Measurements from ENCODE around the gene RARB.

The RARB gene

DNA sequence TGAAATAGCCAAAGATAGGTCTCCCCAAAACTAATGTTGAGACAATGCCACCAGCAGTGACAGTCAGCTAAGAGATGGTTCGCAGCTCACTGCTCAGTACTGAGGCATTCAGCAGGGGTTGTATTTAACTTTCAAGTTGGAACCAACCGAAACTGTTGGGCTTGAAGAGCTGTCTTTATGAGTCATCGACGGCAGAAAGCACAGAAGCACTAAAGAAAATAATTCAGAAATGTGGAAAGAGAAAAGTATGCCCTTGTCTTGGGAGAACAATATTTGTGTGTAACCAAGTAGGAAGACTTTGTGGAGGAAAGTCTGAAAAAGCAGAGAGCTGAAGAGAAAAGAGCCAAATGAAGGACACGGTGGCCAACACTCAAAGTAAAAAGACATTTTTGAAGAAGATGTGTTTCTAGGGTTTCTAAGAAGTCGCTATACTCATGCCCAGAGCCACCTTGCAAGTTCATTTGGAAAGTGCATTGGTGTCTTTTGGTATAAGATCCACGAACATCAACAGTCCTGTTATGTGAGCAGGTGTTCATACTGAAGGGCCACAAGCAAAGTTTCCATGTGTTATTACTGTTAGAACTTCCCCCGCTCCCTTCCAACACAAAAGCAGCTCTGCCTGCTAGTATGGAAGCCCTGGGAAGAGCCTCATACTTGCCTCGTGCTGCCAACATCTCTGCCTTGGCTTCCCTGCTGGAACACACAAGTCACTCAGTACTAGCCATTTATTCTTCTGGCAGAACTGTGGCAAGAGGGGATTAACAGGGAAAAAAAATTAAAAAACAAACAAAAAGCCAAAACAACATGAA is 4.1 kb upstream of the RARB start:
- DNase-seq (ENCODE audit: low spot score), result no peak

DNA sequence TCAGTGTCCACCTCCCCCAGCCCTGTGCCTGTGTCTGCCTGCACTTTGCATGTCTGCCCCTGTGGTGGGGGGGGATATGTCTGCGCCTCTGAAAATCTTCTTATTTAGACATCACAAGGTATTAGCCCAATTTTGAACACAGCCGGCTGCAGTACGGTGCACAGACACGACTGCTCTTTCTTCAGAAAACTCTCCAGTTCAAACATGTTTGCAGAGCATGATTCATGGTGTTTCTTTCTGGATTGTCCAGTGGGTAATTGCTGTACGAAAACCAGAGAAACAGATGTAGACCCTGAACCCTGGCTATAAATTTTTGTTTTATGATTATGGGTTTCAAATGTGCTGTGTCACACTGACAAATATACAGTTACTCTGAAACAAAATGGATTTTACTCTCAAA is 3.4 kb upstream of the RARB start:
- DNase-seq (ENCODE audit: low spot score), result no peak

DNA sequence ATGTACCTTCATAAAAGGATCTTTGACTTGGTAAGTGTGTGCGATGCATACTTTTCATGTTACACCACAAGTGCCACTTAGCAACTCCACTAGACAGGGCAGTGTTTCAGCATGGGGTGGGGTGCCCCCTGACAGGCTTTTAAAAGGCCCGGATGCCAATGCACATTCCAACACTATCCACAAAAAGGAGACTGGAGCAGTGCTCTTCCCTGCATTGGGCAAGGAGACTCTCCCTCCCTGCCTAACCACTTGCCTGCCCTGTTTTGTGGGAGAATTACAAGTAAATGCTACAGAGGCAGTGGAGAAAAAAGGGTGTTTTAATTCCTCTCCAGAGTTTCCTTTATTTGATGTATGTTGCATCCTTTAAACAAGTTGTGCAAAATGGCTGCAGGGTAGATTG is 1.7 kb upstream of the RARB start:
- DNase-seq (ENCODE audit: low spot score), result no peak

DNA sequence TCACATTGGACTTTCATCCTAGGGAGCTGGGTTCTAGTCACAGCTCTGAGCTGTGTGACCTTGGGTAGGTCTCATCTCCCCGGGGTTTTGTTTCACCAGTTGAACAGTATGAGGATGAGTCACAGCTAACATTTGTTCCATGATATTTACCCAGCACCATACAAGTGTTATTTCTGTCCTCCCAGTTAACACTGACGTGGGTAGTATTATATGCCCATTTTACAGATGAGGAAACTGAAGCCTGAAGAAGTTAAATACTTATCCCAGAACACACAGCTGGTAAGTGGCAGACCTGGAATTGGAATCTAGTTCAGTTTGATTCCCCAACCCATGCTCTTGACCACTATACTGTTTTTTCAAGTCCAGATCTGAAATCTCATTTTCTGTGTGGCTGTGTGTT is 908 bp upstream of the RARB start:
- DNase-seq (ENCODE audit: low spot score), result no peak

DNA sequence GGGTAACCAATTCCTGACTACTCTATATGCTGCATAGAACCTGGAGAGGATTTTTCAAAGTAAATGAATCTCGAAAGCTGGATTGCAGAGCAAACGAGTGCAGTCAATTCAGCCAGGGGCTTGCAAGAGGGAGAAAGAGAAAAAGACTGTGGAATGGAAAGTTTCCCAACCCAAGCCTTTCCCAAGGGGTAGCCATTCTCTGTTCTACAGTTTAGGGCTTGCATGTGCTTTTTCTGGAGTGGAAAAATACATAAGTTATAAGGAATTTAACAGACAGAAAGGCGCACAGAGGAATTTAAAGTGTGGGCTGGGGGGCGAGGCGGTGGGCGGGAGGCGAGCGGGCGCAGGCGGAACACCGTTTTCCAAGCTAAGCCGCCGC is 511 bp upstream of the RARB start:
- no peak for DNase-seq (ENCODE audit: low spot score)

DNA sequence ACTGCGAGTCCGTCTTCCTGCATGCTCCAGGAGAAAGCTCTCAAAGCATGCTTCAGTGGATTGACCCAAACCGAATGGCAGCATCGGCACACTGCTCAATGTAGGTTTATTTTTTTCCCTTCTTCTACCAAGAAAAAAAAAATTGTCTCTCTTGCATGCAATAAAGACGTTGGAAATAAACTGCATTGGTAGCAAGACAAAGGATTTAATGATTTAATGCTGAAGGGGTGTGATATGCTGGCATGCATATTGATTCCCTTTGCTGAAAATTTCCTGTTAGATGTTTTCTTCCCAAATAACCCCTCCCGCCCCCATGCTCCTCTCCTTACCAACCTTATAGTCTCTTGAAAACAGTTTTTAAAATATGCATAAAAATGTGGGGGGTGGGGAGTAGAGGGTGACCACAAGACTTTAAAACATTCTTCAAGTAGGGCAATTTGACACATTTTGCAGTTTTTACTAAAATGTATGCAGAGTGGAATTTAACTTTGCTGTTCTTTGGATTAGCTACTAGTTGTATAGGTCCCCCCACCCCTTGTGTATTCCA is 799 bp downstream of the RARB start:
- DNase-seq (ENCODE audit: low spot score), result no peak

DNA sequence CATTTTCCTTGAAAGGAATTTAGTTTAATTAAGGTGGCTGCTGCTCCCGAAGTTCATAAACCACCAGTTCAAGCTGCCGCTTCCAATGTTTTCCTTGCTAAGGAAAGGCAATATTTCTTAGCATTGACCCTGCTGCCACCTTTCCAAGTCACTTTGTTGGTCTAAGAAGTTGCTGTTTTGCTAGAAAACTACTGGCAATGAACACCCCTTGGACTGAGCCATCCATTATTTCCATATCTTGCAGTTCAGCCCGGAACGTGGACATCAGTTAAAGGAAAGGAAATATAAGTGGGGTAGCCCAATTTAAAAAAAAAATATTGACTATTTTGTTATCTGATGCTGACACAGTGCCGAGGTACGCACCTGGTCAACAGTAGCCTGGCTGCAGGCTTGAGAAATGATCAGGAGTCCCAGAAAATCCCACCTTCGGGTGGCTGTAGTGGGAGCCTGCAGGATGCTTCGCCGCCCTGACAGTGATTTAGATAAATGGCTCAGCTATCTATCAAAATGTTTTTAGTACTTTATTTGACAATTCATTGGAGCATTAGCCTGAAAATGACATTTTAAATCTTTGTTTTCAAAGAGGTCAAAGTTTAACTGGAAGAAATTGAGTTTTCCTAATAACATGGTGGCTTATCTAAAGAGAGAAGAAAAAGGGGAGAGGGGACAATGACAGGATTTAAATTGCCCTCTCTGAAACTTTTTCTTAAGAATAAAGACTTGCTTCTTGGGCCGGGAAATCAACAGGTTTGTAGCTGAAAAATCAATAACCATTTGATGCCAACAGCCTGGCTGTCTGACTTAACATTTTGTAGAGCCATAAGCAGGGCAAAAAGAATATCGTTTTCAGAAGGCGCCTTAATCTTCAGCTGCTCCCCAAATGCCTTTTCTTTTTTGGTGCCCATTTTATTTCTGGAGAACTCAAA is 1.6 kb downstream of the RARB start:
- no peak for DNase-seq (ENCODE audit: low spot score)

DNA sequence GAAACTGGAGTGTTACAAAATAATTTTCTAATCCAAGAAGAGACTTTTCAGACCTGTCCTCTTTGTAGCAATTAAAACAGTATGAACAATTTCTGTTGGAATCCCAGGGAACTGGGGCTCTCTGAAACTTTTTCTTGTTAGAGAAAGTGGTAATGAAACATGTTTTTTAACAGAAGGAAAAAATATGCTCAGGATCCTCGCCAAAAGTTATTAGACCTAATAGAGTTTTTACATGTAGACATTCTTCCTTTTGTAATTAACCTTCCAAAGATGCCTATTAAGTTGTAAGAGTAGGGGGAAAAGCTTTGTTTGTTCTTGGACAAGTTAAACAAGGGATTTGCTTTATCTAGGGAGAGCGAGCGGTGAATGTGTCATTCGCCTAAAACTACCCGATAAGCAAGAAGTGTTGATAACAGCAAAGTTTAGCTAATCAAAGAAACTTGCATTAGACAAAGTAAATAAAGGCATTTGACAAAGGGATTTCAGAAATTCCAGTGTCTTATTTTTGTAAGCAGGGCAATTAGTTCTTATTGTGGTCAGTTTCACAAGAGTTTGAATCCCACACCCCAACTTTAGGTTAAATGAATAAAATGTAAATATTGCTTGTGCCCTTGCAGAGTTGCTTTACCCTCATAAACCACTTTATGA is 2.3 kb downstream of the RARB start:
- no peak for DNase-seq (ENCODE audit: low spot score)

DNA sequence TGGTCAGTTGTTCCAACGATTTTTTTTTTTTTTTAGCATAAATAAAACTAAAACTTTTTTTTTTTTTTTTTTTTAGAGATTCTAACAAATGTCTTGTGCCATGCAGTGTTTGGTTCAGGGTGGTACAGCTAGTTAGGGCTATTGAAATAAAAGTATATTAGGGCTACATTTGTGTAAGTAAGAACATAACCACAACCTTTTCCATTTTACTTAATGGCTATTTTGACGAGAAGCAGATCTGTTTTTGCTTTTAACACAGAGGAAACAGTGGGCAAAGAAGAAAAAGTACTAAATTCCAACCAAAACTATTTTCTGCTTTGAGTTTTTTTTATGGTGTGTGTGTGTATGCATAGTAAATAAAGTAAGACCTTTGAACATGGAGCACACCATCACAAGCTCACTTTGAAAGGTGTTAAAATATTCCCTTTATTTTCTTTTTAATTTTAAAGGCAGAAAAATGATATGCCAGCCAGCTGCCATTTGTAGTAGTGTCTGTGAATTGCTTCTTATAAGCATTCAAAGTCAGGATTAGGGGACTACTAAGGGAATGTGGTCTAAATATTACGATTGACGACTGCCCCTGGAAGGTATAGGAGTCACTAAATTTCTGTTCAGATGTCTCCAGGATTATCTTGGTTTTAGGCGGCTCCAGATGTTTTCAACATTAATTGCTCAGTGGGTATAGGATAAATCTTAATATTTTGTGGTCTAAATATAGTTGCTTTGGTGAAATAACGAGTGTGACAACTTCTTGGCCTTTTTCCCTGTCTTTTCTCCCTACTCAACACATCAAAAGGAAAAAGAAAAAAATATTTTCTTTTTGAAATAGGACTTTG is 3.1 kb downstream of the RARB start:
- no peak for DNase-seq (ENCODE audit: low spot score)

DNA sequence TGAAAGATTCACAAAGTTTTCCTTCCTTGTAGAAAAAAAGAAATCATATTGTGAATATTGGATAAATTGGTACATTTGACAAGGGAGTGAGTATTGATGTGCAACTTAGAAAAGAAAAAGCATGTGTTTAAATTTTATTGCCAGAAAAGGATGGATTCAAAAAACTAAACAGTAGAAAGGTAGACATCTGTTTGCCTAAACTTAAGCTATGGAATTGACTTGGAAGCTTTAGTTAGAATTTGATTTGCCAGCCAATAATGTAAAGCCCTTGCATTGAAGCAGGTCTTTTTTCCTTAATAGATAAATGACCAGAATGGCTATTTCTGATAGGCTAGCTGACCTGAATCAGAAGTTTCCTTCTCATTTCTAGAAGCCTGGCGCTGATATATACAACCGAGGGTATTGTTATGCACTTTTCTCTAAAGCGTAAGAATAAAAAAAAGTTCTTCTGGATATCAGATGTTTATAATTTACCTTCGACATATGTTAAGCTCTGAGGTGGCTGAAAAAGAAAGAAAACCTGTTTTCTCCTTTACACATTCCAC is 4.2 kb downstream of the RARB start:
- DNase-seq (ENCODE audit: low spot score), result no peak

DNA sequence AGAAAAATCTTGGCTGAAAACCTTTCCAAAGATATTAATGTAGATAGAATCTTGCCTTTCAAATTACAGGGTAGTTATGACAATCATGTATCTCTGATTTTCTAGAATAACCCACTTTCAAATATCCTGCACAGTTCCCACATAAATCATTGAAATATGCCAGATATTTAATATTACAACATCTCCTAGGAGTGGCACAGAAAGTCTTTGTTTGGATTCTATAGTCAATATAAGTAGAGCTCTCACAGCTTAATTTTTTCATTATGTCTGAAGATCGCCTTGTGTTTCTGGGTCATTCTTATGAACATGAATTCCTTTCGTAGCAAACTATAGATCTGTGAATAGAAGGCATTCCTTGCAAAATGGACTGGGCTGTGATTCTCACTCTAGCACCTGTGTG is 5.0 kb downstream of the RARB start:
- DNase-seq (ENCODE audit: low spot score), result no peak

DNA sequence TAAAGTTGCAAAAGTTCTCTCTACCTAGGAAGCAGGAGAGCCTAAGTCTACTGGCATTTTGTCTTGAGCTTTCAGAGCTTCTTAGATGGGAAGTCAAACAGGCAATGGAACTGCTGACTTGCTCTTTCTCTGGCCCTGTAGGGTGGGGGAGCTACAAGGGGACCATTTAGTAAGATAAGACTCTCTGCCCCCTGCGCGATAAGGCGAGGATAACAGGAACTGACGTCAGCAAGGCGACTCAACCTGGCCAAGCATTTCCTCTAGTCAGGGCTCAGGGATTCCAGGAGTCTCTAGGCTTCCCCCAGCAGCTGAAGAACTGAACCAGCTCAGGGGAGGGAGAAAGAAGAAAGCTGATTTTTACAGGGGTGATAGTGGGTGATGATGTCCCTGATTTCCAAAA is 5.8 kb downstream of the RARB start:
- DNase-seq (ENCODE audit: low spot score), result no peak

DNA sequence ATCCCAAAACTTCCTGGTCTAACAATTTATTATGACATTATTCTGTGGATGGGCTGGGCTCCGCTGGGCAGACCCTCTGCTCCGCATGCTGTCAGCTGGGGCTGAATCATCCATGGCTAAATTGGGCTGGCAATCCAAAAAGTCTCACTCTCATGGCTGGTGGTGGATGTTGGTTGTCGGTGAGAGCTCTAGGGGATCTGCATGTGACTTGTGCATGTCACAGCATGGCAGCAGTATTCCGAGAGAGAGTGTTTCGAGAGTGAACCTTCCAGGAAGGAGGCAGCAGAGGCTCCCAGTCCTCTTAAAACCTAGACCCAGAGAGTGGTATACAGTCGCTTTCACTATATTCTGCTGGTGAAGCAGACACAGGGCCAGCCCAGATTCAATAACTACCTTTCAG is 9.9 kb downstream of the RARB start:
- no peak for DNase-seq (ENCODE audit: low spot score)

DNA sequence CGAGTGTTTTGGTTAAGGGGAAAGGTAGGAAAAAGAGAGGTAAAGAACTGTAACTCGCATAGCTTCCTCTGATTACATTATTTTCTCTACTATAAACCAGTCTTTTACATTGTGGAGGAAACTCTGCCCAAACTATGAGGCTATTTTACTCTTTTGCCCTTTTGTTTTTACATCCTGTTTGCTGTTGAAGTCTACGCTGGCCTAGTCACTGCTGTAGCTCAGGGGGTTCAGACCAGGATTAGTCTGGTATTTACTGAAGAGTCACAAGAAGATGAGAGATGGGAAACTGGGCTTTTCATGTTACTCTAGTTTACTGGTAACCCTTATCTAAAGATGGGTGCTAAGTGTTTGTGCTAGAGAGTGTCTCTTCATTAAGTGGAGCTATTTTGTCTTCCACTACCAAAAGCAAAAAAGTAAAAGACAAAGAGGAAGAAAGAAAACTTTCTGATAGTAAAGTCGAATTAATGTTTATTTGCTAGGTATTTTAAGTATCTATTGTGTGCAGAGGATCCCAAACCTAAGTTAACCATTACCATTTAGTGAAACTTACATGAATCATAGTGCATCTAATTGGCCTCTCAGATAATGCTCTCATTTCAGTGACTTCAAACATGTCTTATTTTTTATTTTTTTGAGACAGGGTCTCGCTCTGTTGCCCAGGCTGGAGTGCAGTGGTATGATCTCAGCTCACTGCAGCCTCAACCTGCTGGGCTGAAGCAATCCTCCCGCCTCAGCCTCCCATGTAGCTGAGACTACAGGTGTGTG is 10.9 kb downstream of the RARB start:
- DNase-seq (ENCODE audit: low spot score), result no peak

DNA sequence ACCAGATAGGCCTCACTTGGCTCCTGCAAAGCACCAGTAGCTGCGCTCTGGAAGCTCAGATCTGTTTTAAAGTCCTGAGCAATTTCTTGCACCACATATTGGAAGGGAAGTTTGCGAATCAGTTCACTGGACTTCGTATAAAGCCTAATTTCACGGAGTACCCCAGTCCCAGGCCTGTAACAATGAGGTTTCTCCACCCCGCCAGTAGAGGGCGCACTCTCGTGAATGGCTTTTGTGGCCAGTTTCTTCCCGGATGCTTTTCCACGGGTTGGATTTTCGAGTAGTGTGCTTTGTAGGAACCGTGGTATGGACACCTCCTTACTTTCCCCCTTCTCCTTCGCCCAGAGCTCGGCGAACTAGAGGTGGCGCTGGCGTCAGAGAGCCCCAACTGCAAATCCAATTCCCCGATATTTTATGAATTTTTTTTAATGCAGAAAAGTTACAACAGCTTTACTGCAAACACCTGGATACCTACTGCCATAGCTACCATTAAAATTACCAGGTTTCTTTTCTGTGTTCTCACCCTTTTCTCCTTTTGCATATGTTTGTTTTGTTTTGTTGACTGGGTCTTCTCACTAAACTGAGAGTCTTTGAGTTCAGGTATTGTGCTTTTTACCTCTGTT is 13.3 kb downstream of the RARB start:
- DNase-seq (ENCODE audit: low spot score), result peak; percentile 6

DNA sequence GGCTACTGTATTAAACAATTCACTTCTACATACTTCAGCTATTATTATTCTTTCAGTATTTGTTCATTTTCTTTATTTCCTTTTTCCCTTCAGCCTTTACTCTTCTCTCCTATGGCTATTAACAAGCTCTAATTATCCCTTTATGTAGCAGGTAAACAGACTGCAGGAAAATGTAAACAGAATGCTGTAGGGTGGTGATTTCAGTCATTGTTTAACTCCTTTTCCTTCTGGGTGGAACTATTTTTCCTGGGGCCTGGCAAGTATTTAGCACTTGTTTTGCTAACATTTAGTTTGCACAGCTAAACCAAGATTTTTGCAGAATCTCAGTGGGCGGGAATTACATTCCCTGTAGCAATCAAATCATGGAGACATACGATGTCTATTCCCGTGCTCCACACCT is 14.4 kb downstream of the RARB start:
- DNase-seq (ENCODE audit: low spot score), result no peak

DNA sequence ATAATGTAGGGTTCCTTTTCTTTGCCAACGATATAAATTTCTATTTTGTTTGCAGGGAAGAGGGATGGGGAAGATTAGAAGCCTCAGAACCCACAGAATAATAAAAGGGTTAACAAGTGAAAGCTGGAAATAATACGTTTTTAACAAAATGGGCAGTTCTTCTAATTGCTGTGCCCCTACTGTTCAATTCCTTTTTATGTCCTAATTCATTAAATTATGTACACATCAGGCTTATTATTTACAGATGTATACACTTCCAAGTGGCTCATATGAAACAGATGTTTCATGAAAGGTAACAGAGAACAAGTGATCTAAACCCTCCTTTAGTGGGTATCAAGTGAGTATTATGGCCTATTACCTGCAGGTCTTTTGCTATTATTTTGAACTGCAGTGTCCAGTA is 16.2 kb downstream of the RARB start:
- no peak for DNase-seq (ENCODE audit: low spot score)

DNA sequence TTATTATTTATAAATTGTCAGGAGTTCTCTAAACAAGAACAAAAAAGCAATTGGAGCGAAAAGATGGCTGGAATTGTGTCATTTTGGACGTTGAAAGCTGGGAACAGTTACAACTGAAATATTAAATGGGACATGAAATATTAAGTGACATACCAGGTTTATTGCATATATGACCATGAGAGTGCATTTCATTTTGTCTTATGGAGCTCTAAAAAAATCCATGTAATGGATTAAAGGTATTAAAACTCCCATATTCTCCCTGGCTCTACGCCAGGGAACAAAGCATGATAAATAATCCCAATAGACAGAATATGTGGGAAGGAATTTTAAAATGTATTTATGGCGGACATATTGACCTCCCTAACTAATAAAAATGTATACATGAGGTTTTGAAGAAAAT is 17.7 kb downstream of the RARB start:
- no peak for DNase-seq (ENCODE audit: low spot score)

DNA sequence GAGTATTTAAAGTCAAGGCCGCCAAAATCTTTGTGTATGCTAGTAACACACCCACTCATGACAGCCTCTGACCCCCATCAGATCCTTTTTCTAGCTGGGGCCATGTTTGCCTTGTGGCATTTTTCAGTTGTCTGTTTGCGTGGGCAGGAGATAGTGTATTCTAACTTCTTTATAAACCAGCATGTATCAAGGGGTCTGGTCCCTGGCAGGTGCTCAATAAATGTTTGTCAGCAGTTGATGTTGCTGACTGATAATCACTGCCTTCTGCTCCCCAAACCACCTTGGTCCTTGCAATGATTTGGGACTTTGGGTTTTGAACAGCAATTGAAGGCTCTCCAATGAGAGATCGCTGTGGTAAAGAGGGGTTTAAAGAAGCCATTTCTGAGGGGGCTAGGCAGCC is 19.2 kb downstream of the RARB start:
- no peak for DNase-seq (ENCODE audit: low spot score)

DNA sequence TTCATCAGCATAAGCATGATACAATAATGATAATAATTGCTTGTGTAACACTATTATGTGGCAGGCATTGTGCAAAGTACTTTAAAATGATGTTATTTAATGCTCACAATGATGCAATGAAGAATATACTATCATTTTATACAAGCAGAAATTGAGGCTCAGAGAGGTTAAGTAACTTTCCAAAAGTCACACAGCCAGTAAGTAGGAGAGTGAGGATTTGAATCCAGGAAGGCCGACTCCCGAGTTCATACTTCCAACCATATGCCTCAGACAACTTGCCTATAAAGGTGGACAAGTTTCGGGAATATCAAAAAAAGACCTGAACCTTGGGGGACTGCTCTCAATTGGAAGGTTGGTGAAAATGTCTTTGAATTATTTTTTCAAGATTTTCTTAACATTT is 19.9 kb downstream of the RARB start:
- no peak for DNase-seq (ENCODE audit: low spot score)

Data from activated CD4-positive, alpha-beta T cell treated with anti-CD3 and anti-CD28 coated beads, Interleukin-2, Interleukin-4, amounts not matched to agents 100 ng/mL and 50 ng/mL, durations not matched to agents 16 hours and 8 hours (primary cell).